NCI-H510A (cell line): ENCODE measurements around the gene RBM19.
"Not testable (repeated sequence)": the region's sequence is repeated elsewhere in the genome, so short reads cannot be mapped to it uniquely, and the experiment has no call there.

ENCODE experiments used
- DNase-seq: peaks from one replicate; lab custom pipeline; 2025; lab: John Stamatoyannopoulos, UW

Gene RBM19

GRCh38 chr12:113831476-113831875 is 134.6 kb downstream of the RBM19 start:
- DNase-seq: no peak

GRCh38 chr12:113831016-113831415 is 135.1 kb downstream of the RBM19 start:
- no peak for DNase-seq

GRCh38 chr12:113829212-113829611 is 136.9 kb downstream of the RBM19 start:
- no peak for DNase-seq

- no peak for DNase-seq
These were observed 138.5 kb downstream of the RBM19 start for GRCh38 chr12:113827539-113828114.

DNA sequence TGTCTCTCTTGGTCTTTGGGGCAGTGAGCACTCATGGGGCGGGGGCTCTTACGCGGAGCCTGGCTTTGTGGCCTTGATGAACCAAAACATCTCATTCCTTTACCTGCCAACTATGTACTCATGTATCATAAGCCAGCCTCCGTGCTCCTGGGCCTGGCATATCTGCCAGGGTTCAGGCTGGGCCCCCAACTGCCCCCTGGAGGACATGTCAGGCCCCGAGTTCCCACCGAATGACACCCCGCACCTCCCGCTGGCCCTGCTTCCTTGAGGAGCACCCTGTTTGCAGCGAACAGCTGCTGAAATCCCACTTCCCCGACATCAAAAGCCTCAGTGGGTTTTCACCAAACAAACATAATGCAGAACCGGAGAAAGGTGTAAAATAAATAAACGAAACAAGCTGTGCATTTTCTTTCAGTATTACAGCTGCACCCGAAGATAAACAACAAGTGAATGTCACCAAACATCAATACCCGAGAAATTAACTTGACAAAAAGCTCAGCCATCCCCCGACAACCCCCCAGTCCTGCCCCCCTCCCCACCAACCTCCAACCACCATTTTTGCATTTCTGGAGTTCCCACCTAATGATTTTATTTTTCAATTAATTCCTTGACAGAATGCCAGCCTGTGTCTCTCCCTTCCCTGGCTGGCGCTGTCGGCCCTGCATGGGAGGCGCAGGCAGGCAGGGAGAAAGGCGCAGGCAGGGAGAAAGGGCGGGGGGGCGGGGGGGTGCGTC is 139.2 kb downstream of the RBM19 start:
- DNase-seq: no peak

- no peak for DNase-seq
These were observed 140.4 kb downstream of the RBM19 start for GRCh38 chr12:113825705-113826104.

- no peak for DNase-seq
These were observed 142.3 kb downstream of the RBM19 start for GRCh38 chr12:113823816-113824215.

GRCh38 chr12:113823016-113823415 is 143.1 kb downstream of the RBM19 start:
- no peak for DNase-seq

DNA sequence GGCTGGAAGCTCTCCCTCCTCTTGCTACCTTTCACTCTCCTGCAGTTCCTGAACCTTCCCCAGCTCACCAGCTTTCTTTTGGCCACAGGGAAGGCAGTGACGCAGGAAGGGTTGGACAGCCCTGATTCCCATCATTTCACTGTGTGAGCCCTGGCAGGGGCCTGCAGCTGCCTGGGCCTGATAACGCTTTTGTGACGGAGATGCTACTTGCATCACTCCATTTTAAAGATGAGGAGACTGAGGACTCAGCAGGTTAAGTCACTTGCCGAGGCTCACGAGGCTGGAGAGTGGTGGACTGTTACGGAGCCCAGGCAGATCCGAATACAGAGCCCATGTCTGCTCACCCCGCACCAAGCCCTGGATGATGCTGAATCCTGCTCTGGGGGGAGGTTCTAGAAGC is 145.3 kb downstream of the RBM19 start:
- no peak for DNase-seq

DNA sequence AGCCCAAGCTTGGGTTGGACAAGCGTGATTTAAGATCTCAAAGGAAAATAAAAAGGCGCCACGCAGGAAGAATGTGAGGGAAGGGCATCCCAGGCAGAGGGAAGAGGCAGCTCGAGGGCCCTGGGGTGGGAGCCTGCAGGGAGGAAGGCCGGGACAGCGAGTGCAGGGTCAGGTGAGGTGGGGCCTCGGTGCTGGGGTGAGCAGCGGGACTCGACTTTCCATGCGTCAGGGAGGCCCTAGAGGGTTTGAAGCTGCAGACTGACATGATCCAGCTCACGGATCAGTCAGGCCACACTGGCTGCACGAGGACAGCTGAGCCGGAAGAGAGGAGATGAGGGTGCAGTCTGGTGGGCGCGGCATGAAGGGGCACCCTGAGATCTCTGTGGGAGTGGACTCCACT is 145.8 kb downstream of the RBM19 start:
- no peak for DNase-seq

GRCh38 chr12:113819495-113819894 is 146.6 kb downstream of the RBM19 start:
- no peak for DNase-seq

DNA sequence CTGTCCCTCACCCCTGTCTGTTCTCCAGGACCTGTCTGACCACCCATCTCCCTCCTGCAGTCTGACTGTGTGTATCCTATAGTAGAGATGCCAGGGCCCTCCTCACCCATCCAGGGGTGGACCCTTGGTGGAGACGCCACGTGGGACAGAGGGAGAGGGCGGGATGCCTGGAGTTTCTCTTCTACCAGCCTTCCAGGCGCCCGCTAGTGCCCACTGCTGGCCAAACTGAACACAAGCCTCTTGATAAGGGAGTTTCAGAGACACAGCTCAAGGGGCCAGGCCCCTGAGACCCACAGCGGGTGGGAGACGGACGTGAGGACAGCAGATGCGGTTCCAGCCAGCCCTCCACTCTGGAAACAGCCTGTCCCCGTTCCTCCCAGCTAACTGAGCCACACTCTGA is 147.3 kb downstream of the RBM19 start:
- DNase-seq: no peak

DNA sequence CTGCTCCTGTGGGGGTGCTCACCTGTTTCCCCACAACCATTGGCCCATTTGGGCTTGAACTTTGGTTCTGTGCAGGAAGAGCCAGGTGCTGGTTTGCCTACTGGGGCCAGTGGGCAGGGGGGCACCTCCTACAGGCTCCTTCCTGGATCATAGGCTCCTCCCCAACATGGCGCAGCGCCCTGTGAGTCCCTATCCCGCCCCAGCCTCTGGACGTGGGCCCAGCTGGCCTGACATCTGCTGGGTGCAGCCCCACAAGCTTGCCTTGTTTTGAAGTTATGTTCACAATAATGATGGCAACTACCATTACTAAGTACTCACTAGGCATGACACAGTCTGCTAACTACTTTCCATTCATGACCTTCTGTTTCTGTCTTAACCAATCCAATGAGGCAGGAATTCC is 147.8 kb downstream of the RBM19 start:
- no peak for DNase-seq

DNA sequence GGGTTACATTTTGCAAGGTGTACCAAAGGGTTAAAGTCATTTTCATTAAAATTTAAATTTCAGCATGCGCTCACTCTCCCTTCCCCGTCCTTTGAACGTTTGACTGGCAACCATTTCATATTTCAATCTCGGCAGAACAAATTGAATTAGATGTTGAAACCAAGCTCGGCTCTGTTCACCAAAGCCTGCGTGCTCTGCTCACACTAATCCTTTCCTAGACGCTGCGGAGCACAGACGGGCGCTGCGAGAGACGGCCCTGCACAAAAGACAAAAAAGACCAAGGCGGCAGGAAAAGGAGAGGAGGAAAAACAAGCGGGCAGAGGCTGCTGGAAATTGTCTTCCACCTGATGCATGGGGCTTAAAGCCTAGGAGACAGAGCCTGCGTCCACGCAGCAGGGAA is 149.3 kb downstream of the RBM19 start:
- no peak for DNase-seq

GRCh38 chr12:113815031-113815430 is 151.1 kb downstream of the RBM19 start:
- no peak for DNase-seq

DNA sequence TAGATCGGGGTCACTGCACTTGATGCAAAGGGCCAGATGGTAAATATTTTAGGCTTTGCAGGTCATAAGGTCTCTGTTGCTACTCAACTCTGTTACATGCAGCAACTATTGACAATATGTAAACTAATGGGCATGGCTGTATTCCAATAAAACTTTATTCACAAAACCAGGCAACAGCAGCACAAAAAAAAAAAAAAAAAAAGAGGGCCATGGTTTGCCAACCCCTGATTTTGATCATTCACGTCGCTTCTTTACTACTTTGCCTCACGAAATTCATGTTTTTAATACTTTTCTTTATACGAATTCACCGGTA is 152.9 kb downstream of the RBM19 start:
- DNase-seq: no peak

DNA sequence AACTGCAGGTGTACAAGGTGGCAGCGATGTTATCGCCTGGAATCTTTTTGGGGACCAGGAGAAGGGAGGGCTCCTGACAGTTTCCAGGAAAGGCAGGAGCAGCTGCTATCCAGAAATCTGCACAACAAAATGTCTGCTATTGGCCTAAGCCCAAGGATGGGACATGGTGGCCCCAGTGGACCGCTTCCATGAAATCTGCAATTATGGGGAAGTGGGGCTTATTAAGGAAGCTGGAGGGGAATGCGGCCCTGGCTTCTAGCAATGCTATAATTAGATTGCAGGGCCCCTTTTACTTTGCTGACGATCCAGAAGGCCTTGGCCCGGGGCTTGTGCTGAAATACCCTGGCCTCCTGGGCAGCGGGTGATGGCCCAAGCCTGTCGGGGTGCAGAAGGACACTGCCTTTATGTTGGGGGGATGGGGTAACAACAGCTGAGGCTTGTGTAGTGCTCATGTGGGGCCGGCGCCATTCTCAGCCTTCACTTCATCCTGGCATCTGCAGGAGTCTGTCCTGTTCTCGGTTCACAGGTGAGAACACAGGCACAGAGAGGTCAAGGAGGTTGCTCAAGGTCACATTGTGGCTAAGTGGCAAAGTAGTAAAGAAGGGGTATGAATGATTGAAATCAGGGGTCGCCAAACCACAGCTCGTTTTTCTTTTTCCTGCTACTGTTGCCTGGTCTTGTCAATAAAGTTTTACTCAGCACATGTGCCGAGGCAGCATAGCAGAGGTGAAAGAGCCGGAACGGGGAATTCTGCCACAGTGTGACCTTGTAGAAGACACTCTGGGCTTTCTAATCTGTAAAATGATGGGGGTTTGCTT is 153.5 kb downstream of the RBM19 start:
- DNase-seq: no peak

DNA sequence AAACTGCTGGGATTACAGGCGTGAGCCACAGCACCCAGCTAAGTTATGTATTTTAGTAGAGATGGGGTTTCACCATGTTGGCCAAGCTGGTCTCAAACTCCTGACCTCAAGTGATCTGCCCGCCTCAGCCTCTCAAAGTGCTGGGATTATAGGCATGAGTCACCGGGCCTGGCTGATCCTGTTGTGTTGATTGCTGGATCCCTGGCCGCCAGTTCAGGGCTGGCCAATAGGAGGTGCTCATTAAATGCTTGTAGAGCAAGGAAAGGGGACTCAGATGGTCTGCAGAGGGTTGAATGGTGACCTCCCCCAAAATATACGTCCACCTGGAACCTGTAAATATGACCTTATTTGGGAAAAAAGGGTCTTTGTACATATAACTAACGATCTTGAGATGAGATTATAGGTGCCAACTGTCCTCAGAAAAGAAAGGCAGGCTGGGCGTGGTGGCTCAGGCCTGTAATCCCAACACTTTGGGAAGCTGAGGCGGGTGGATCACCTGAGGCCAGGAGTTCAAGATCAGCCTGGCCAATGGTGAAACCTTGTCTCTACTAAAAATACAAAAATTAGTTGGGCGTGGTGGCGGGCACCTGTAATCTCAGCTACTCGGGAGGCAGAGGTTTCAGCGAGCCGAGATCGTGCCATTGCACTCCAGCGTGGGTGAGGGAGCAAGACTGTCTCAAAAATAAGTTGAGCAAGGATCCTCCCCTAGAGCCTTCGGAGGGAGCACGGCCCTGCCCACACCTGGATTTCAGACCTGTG is 156.5 kb downstream of the RBM19 start:
- DNase-seq: not testable (repeated sequence)

DNA sequence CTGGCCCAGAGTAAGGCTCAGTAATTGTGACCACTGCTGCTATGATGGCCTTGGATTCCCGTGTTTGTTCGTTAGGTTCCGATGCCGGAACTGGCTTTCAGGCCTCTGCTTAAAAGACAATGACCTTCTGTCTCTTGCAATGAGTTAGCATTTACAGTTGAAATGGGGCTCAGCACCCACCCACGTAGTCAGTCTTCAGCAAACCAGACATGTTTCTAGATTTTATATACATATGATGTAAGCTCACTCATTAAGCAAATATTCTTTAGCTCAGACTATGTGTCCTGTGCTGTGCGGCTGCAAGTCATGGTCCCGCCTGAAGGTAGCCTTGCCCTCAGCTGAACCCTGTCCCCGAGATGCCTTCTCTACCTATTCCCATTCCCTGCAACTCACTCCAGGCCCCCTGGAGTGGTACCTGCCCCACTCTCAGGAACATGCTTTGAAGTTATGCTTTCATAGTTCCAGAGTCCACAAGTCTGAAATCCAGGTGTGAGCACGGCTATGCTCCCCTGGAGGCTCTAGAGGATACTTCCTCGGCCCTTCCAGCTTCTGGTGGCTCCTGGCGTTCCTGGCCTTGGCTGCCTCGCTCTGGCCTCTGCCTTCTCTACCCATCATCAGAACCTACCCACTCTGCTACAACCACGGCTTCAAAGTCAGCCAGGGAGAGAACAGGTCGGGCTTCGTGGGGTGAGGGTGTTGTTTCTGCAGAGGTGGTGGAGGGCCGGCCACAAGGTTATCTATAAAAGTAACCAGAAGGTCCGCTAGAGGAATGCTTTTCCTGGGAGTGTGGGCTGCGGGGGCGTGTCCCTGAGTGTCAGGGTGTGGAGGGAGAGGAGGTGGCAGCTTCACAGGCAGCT is 157.8 kb downstream of the RBM19 start:
- DNase-seq: no peak

DNA sequence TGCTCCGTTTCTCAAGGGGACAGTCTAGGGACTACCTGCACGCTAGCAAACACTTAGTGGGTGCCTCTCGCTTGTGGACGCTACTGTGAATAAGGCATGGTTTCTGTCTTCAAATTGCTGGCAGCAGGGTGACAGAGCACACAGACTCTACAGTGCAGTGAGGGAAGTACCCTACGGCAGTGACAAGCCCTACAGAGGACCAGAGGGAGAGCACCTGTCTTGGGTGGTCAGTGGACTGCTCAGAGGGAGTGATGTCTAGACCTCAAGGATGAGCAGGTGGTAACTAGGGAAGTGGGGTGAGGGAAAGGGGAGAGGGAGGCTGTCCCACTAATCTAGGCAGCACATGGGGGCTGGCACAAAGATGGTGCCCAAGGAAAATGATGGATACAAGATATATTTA is 160.5 kb downstream of the RBM19 start:
- no peak for DNase-seq

GRCh38 chr12:113804961-113805600 is 161.0 kb downstream of the RBM19 start:
- DNase-seq: no peak
